Body of pancreas (tissue), 4 donors: ENCODE measurements around the gene ACTL8. TPM values are rescaled to one million over a fixed set of nuclear protein-coding genes. Genes with fewer than 3 reads are reported as not detected.
A peak's percentile ranks its signal among the peaks of the same experiment; 100 is the strongest.

Experiments used
- ATAC-seq: fragments of 150-250 bp; one replicate; pipeline ENCODE4 v1.9.1; 2016
- DNase-seq, 4 donors: peaks; one replicate each; pipeline ENCODE4 v3.0.0-alpha.2; 2019
- H3K27ac ChIP-seq, 4 donors: fragments of 200-600 bp; sonication (generic); 1 replicate in 3 of 4; 2 replicates in 1 of 4; pipeline versions ENCODE4 v1.5.1 to v1.6.1; 2016 to 2019; ENCODE audit warnings: mild to moderate bottlenecking in 1 of 4, mixed read lengths in 1 of 4, moderate library complexity in 1 of 4
- H3K27me3 ChIP-seq, 2 donors: fragments of 200-600 bp; sonication (generic); one replicate each; pipeline ENCODE4 v1.6.0; 2016; ENCODE audit warnings: mild to moderate bottlenecking in 1 of 2
- H3K36me3 ChIP-seq, 2 donors: fragments of 200-600 bp; sonication (generic); replicated peaks in 1 of 2; 2 replicates each; pipeline ENCODE4 v1.5.1; 2016; ENCODE audit warnings: low read depth in 2 of 2; ENCODE audit not compliant: insufficient read depth in 1 of 2
- H3K4me1 ChIP-seq: fragments of 200-600 bp; sonication (generic); one replicate; pipeline ENCODE4 v1.6.0; 2016
- H3K4me3 ChIP-seq, 2 donors: fragments of 200-600 bp; sonication (generic); 1 replicate in 1 of 2; 2 replicates in 1 of 2; pipeline ENCODE4 v1.5.1; 2016 to 2019
- H3K9me3 ChIP-seq, 3 donors: fragments of 200-600 bp; sonication (generic); 1 replicate in 2 of 3; 2 replicates in 1 of 3; pipeline ENCODE4 v1.5.1; 2016
- POLR2A ChIP-seq, 3 donors: fragments of 450-650 bp; IDR thresholded peaks; one replicate each; pipeline ENCODE4 v1.6.1; 2016; ENCODE audit warnings: antibody characterized with exemption in 3 of 3, mild to moderate bottlenecking in 2 of 3
- WGBS, 2 donors: methylation state at CpG; one replicate each; pipeline ENCODE4 v1.1.5; 2017; 5-methylcytosine and 5-hydroxymethylcytosine counted together
- intact Hi-C: fragments of 100-400 bp; cut with DNase I; formaldehyde crosslinking; loops from one replicate; pipeline ENCODE4 v1.15.1; 2023
- total RNA-seq, 2 donors: library from RNA; depleted of rRNA; stranded (reverse); fragments of >200 nt; gene quantifications; one replicate each; pipeline ENCODE4 v1.1.0, GENCODE V29; 2016
- TF ChIP-seq, protein P1 (sequence below), 7 experiments: fragments of 450-650 bp in 4 of 7; fragments of 200-600 bp in 3 of 7; sonication (generic) in 3 of 7; IDR thresholded peaks; one replicate each; pipeline ENCODE4 v1.5.1; 2016 to 2019; ENCODE audit warnings: antibody characterized with exemption in 7 of 7

Gene ACTL8
- total RNA-seq, 2 donors from 2014 or later, result not detected

DNA sequence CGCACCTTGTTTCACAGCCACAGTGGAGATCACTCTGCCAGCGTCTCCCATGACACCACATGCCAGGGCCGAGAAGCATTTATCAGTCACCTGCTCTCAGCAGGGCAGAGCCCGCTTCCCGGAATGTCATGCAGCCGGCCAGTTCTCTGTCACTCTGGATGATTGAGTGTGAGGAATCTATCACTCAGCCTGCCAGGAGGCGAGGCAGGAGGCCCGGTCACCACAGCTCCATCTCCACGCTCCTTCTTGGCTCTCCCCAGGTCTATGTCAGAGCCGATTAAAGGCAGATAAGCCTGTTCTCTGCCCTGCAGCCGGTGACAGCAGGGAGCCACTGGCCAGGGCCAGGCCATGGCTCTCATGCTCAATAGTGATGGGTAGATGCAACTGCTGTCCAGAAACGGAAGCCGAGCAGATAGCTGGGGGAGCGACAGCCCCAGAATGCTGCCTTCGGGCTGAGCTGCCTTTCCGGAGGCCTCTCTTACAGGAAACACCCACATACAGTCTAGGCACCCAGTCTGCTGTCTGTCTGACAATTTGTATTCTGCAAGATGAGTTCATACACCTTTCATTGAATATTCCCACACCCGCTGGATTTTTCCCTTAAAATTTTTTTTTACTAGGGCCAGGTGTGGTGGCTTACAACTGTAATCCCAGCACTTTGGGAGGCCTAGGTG is 64.1 kb downstream of the ACTL8 start:
- Histone ChIP-seq H3K27ac (no peak overlapping the region), H3K4me3 (no peak overlapping the region), H3K4me1 (no peaks in the 10 kb centered on the region), H3K9me3 (no peaks in the 10 kb centered on the region), H3K36me3 (no peaks in the 10 kb centered on the region), H3K27me3 (no peaks in the 10 kb centered on the region)
- 54 to 55% methylated on average over 13 to 17 of the region's 17 CpGs for WGBS, 2 donors
- DNase-seq (no peak), ATAC-seq (no peak)
- no peak for TF ChIP-seq POLR2A (IDR thresholded peaks at IDR 0.05)
- TF ChIP-seq, protein P1, sequence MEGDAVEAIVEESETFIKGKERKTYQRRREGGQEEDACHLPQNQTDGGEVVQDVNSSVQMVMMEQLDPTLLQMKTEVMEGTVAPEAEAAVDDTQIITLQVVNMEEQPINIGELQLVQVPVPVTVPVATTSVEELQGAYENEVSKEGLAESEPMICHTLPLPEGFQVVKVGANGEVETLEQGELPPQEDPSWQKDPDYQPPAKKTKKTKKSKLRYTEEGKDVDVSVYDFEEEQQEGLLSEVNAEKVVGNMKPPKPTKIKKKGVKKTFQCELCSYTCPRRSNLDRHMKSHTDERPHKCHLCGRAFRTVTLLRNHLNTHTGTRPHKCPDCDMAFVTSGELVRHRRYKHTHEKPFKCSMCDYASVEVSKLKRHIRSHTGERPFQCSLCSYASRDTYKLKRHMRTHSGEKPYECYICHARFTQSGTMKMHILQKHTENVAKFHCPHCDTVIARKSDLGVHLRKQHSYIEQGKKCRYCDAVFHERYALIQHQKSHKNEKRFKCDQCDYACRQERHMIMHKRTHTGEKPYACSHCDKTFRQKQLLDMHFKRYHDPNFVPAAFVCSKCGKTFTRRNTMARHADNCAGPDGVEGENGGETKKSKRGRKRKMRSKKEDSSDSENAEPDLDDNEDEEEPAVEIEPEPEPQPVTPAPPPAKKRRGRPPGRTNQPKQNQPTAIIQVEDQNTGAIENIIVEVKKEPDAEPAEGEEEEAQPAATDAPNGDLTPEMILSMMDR (IDR thresholded peaks at IDR 0.05), result no peak
- intact Hi-C loops, result no loop called here

- DNase-seq (no peak), ATAC-seq (no peak)
- no peak overlapping the region for H3K27ac ChIP-seq
- no peaks in the 10 kb centered on the region for H3K27me3 ChIP-seq
- H3K4me1 ChIP-seq, result no peaks in the 10 kb centered on the region
- H3K9me3 ChIP-seq, result no peaks in the 10 kb centered on the region
- no peaks in the 10 kb centered on the region for H3K36me3 ChIP-seq
- no peak overlapping the region for H3K4me3 ChIP-seq
- WGBS, 2 donors, result 79 to 85% methylated on average over 8 of the region's 8 CpGs
- no peak for TF ChIP-seq POLR2A (IDR thresholded peaks at IDR 0.05)
- intact Hi-C loops, result no loop called here
Measured at GRCh38 chr1:17820198-17820597, 65.1 kb downstream of the ACTL8 start.

- WGBS, 2 donors, result 86 to 92% methylated on average over 13 to 22 of the region's 22 CpGs
- Histone ChIP-seq H3K4me1 (no peaks in the 10 kb centered on the region), H3K27ac (no peak overlapping the region), H3K27me3 (no peaks in the 10 kb centered on the region), H3K4me3 (no peak overlapping the region), H3K9me3 (no peaks in the 10 kb centered on the region), H3K36me3 (no peaks in the 10 kb centered on the region)
- ATAC-seq (no peak), DNase-seq (no peak)
- no peak for TF ChIP-seq POLR2A (IDR thresholded peaks at IDR 0.05)
- TF ChIP-seq, protein P1 (IDR thresholded peaks at IDR 0.05), result no peak
- intact Hi-C loops, result no loop called here
Measured at GRCh38 chr1:17822741-17823426, 67.8 kb downstream of the ACTL8 start.

DNA sequence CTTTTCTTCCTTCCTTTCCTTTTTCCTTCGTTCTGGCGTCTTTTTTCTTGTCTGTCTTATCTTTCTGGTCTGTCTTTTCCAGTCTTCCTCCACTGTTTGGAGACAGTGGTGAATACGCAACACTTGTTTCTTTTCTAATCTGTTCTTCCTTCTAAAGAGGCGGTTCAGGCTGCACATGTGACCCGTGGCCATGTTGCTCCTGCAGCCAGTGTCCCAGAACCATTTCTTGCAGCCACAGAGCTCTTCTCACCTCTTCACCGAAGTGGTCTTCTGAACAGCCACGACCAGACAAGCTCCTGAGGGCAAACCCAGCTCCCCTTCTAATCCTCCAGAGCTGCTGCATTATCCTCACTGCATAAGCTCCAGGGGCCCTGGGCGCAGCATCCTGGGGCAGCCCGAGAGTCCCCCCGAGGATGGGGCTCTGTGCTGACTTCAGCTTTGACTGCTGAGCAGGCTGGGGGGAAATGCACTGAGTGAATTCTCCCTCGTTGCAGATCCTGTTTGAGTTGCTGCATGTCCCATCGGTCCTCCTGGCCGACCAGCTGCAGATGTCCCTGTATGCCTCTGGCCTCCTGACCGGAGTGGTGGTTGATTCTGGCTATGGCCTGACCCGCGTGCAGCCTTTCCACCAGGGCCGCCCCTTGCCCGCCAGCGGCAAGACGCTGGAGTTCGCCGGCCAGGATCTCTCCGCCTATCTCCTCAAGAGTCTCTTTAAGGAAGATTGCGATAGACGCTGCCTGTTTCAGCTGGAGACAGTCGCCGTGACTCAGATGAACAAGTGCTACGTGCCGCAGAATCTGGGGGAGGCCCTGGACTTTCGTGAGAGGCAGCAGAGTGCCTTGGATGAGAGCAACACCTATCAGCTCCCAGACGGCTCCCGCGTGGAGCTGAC is 70.4 kb downstream of the ACTL8 start:
- no peak for DNase-seq
- no peak for ATAC-seq
- no peaks in the 10 kb centered on the region for H3K9me3 ChIP-seq
- 52 to 53% methylated on average over 7 to 32 of the region's 33 CpGs for WGBS, 2 donors
- no peak overlapping the region for H3K27ac ChIP-seq
- TF ChIP-seq, protein P1 (IDR thresholded peaks at IDR 0.05), result no peak
- no peak for TF ChIP-seq POLR2A (IDR thresholded peaks at IDR 0.05)
- no peaks in the 10 kb centered on the region for H3K4me1 ChIP-seq
- no peaks in the 10 kb centered on the region for H3K27me3 ChIP-seq
- intact Hi-C loops, result no loop called here
- H3K36me3 ChIP-seq, result no peaks in the 10 kb centered on the region
- H3K4me3 ChIP-seq, result no peak overlapping the region

DNA sequence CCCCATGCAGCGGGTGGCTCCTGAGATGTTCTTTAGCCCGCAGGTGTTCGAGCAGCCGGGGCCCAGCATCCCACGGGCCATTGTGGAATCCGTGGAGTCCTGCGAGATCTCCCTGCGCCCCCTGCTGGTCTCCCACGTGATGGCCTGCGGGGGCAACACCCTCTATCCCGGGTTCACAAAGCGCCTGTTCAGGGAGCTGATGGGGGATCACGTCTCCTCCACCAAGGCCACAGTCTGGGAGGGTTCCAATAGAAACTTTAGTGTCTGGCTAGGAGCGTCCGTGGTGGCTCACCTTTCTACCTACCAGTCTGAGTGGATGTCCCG is 71.0 kb downstream of the ACTL8 start:
- no peak overlapping the region for H3K27ac ChIP-seq

More for the DNA sequence above, 71.0 kb downstream of the ACTL8 start:
- intact Hi-C loops, result no loop called here
- DNase-seq, result peak; percentile 33 to 68 (median 52)
- peak; percentile 58 for ATAC-seq
- no peaks in the 10 kb centered on the region for H3K36me3 ChIP-seq
- no peaks in the 10 kb centered on the region for H3K27me3 ChIP-seq
- H3K9me3 ChIP-seq, result no peaks in the 10 kb centered on the region
- no peak overlapping the region for H3K4me3 ChIP-seq
- no peaks in the 10 kb centered on the region for H3K4me1 ChIP-seq
- 17 to 30% methylated on average over 4 to 16 of the region's 16 CpGs for WGBS, 2 donors
- TF ChIP-seq POLR2A (IDR thresholded peaks at IDR 0.05), result no peak
- TF ChIP-seq, protein P1 (IDR thresholded peaks at IDR 0.05), result peak; percentile 50 to 57 (median 54)
